SK-N-SH (cell line): ENCODE measurements around the gene PRMT6.

ENCODE experiments used
- CTCF ChIP-seq: fragments of 200-600 bp; sonication (generic); IDR thresholded peaks from 2 replicates; pipeline ENCODE4 v1.6.1; 2017; ENCODE audit warnings: antibody characterized with exemption, mild to moderate bottlenecking, moderate library complexity
- EP300 ChIP-seq, 2 experiments: IDR thresholded peaks; 2 replicates each; pipeline versions ENCODE4 v1.4.0 to v1.6.1; 2012; ENCODE audit warnings: borderline replicate concordance in 1 of 2, low read depth in 1 of 2, low read length in 1 of 2
- JUND ChIP-seq: IDR thresholded peaks from 2 replicates; pipeline ENCODE4 v1.4.0; 2012
- NRF1 ChIP-seq: IDR thresholded peaks from 2 replicates; pipeline ENCODE4 v1.6.1; 2012; ENCODE audit warnings: low read depth, mild to moderate bottlenecking, low read length
- RAD21 ChIP-seq: IDR thresholded peaks from 2 replicates; pipeline ENCODE4 v1.6.1; 2012; ENCODE audit warnings: mild to moderate bottlenecking, low read length
- RXRA ChIP-seq: IDR thresholded peaks from 2 replicates; pipeline ENCODE4 v1.4.0; 2012; ENCODE audit warnings: low read depth, mild to moderate bottlenecking, borderline replicate concordance
- YY1 ChIP-seq: IDR thresholded peaks from 2 replicates; pipeline ENCODE4 v1.4.0; 2012; ENCODE audit warnings: low read depth, mild to moderate bottlenecking

- no peak for TF ChIP-seq YY1
- no peak for TF ChIP-seq RXRA
- TF ChIP-seq CTCF, result no peak
- no peak for TF ChIP-seq EP300 (IDR thresholded peaks at IDR 0.05; ENCODE audit: borderline replicate concordance in 1 of 2, low read depth in 1 of 2, low read length in 1 of 2)
- TF ChIP-seq JUND, result no peak
- TF ChIP-seq NRF1, result no peak
- TF ChIP-seq RAD21, result no peak
These were observed 49.4 kb downstream of the PRMT6 start for GRCh38 chr1:107105914-107106313.
